ENCODE results near the gene SUDS3.

Gene SUDS3

GRCh38 chr12:118377884-118378470 lies 1.6 kb downstream of the SUDS3 start:
- peaks cover 5% of the 10 kb centered on the region for H3K4me1 ChIP-seq (ENCODE audit: insufficient read depth, poor library complexity, severe bottlenecking)
- peak overlapping the region; percentile 67 for H3K27ac ChIP-seq (ENCODE audit: poor library complexity, severe bottlenecking)
- peak overlapping the region; percentile 96 for H3K4me3 ChIP-seq (ENCODE audit: severe bottlenecking)
- no peaks in the 10 kb centered on the region for H3K9me3 ChIP-seq (ENCODE audit: severe bottlenecking)
- H3K36me3 ChIP-seq (ENCODE audit: low read depth): peaks cover 30% of the 10 kb centered on the region
- peak; percentile 96 for TF ChIP-seq CTCF (IDR thresholded peaks at IDR 0.05; ENCODE audit: poor library complexity, severe bottlenecking)
- no peak for ATAC-seq (ENCODE audit: low read depth)
- no peaks in the 10 kb centered on the region for H3K27me3 ChIP-seq (ENCODE audit: insufficient read depth, poor library complexity, severe bottlenecking)
- no peak for DNase-seq (ENCODE audit: low spot score)

GRCh38 chr12:118391424-118391823 lies 15.1 kb downstream of the SUDS3 start:
- TF ChIP-seq CTCF (IDR thresholded peaks at IDR 0.05; ENCODE audit: poor library complexity, severe bottlenecking): no peak
- H3K27me3 ChIP-seq (ENCODE audit: insufficient read depth, poor library complexity, severe bottlenecking): no peaks in the 10 kb centered on the region
- no peak overlapping the region for H3K4me3 ChIP-seq (ENCODE audit: severe bottlenecking)
- H3K36me3 ChIP-seq (ENCODE audit: low read depth): peaks cover 67% of the 10 kb centered on the region
- no peaks in the 10 kb centered on the region for H3K9me3 ChIP-seq (ENCODE audit: severe bottlenecking)
- ATAC-seq (ENCODE audit: low read depth): no peak
- no peak overlapping the region for H3K27ac ChIP-seq (ENCODE audit: poor library complexity, severe bottlenecking)
- no peak for DNase-seq (ENCODE audit: low spot score)
- H3K4me1 ChIP-seq (ENCODE audit: insufficient read depth, poor library complexity, severe bottlenecking): no peaks in the 10 kb centered on the region

- H3K4me3 ChIP-seq (ENCODE audit: severe bottlenecking): no peak overlapping the region
- no peak for TF ChIP-seq CTCF (IDR thresholded peaks at IDR 0.05; ENCODE audit: poor library complexity, severe bottlenecking)
- H3K36me3 ChIP-seq (ENCODE audit: low read depth): peaks cover 67% of the 10 kb centered on the region
- no peak overlapping the region for H3K27ac ChIP-seq (ENCODE audit: poor library complexity, severe bottlenecking)
- H3K9me3 ChIP-seq (ENCODE audit: severe bottlenecking): no peaks in the 10 kb centered on the region
- DNase-seq (ENCODE audit: low spot score): no peak
- ATAC-seq (ENCODE audit: low read depth): no peak
- no peaks in the 10 kb centered on the region for H3K4me1 ChIP-seq (ENCODE audit: insufficient read depth, poor library complexity, severe bottlenecking)
- H3K27me3 ChIP-seq (ENCODE audit: insufficient read depth, poor library complexity, severe bottlenecking): no peaks in the 10 kb centered on the region
Measured at GRCh38 chr12:118391836-118392235, 15.5 kb downstream of the SUDS3 start.

GRCh38 chr12:118397708-118398440 lies 21.5 kb downstream of the SUDS3 start:
- H3K4me1 ChIP-seq (ENCODE audit: insufficient read depth, poor library complexity, severe bottlenecking): no peaks in the 10 kb centered on the region
- H3K27ac ChIP-seq (ENCODE audit: poor library complexity, severe bottlenecking): no peak overlapping the region
- ATAC-seq (ENCODE audit: low read depth) (no peak), DNase-seq (ENCODE audit: low spot score) (no peak)
- no peak for TF ChIP-seq CTCF (IDR thresholded peaks at IDR 0.05; ENCODE audit: poor library complexity, severe bottlenecking)
- H3K9me3 ChIP-seq (ENCODE audit: severe bottlenecking): no peaks in the 10 kb centered on the region
- H3K4me3 ChIP-seq (ENCODE audit: severe bottlenecking): no peak overlapping the region
- peaks cover 61% of the 10 kb centered on the region for H3K36me3 ChIP-seq (ENCODE audit: low read depth)
- no peaks in the 10 kb centered on the region for H3K27me3 ChIP-seq (ENCODE audit: insufficient read depth, poor library complexity, severe bottlenecking)

- H3K27ac ChIP-seq (ENCODE audit: poor library complexity, severe bottlenecking): no peak overlapping the region
- peaks cover 67% of the 10 kb centered on the region for H3K36me3 ChIP-seq (ENCODE audit: low read depth)
- H3K27me3 ChIP-seq (ENCODE audit: insufficient read depth, poor library complexity, severe bottlenecking): no peaks in the 10 kb centered on the region
- no peaks in the 10 kb centered on the region for H3K4me1 ChIP-seq (ENCODE audit: insufficient read depth, poor library complexity, severe bottlenecking)
- H3K9me3 ChIP-seq (ENCODE audit: severe bottlenecking): no peaks in the 10 kb centered on the region
- TF ChIP-seq CTCF (IDR thresholded peaks at IDR 0.05; ENCODE audit: poor library complexity, severe bottlenecking): no peak
- DNase-seq (ENCODE audit: low spot score) (no peak), ATAC-seq (ENCODE audit: low read depth) (no peak)
- no peak overlapping the region for H3K4me3 ChIP-seq (ENCODE audit: severe bottlenecking)
Measured at GRCh38 chr12:118398524-118398923, 22.2 kb downstream of the SUDS3 start.
